HL-60 (cell line): ENCODE data around the gene TACO1.

Source experiments
- DNase-seq, 2 experiments: peaks; one replicate each; pipeline ENCODE4 v3.0.0-alpha.2; 2010 to 2020; ENCODE audit warnings: low read depth in 1 of 2, low spot score in 1 of 2
- H3K27ac ChIP-seq: fragments of 250-450 bp; sonication (Bioruptor Pico); replicated peaks from 2 replicates; pipeline ENCODE4 v1.5.1; 2020; ENCODE audit warnings: mild to moderate bottlenecking, moderate library complexity
- H3K27me3 ChIP-seq: fragments of 250-450 bp; sonication (Bioruptor Pico); 2 replicates; pipeline ENCODE4 v1.5.1; 2021; ENCODE audit warnings: mild to moderate bottlenecking, moderate library complexity; ENCODE audit not compliant: insufficient read depth, poor library complexity, severe bottlenecking
- H3K4me3 ChIP-seq: replicated peaks from 2 replicates; pipeline ENCODE4 v1.5.1; 2011; ENCODE audit warnings: mild to moderate bottlenecking, control low read depth, low read length; ENCODE audit not compliant: insufficient read depth
- GABPA ChIP-seq: IDR thresholded peaks from 2 replicates; pipeline ENCODE4 v1.6.1; 2012; ENCODE audit warnings: low read depth
- POLR2AphosphoS5 ChIP-seq: IDR thresholded peaks from 2 replicates; pipeline ENCODE4 v1.6.1; 2012; ENCODE audit warnings: low read depth
- SPI1 ChIP-seq: IDR thresholded peaks from 2 replicates; pipeline ENCODE4 v1.6.1; 2012; ENCODE audit warnings: low read depth, mild to moderate bottlenecking, borderline replicate concordance
- TF ChIP-seq, protein P1 (sequence below): IDR thresholded peaks from 2 replicates; pipeline ENCODE4 v1.6.1; 2012; ENCODE audit warnings: low read depth; ENCODE audit not compliant: insufficient replicate concordance
- TF ChIP-seq, protein P2 (sequence below): IDR thresholded peaks from one replicate; pipeline ENCODE4 v1.5.1; 2011; ENCODE audit warnings: low read length, control low read depth, inconsistent platforms; ENCODE audit not compliant: insufficient read depth

TACO1 gene

DNA sequence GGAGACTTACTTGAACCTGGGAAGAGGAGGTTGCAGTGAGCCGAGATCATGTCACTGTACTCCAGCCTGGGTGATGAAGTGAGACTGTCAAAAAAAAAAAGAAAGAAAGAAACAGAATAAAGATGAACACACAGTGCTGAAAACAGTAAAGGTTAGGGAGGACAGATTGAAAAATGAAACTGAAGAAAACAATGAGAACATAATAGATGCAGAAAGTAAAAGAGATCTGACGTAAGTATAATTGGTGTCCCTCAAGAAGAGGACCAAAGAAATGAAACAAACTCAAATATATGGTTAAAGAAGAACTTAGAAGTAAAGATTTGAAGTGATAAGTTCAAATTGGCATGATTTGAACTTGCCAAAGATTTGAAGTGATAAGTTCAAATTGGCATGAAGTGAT is 43.3 kb upstream of the TACO1 start:
- Histone ChIP-seq H3K27me3 (no peaks in the 10 kb centered on the region), H3K27ac (no peak overlapping the region), H3K4me3 (no peak overlapping the region)
- no peak for DNase-seq
- no peak for TF ChIP-seq SPI1

DNA sequence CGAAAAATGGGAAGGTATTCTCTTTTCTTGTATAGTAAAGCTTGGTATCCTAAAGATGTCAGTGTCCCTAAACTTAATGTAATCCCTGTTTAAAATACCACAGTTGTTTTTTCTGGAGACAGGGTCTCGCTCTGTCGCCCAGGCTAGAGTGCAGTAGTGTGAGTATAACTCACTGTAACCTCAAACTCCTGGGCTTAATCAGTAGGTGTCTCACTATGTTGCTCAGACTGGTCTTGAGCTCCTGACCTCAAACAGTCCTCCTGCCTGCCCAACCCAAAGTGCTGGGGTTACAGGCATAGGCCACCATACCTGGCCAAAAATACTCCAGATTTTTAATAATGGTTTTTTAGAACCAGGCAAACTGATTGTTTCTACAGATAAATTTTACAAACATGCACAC is 42.3 kb upstream of the TACO1 start:
- no peak for DNase-seq
- Histone ChIP-seq H3K4me3 (no peak overlapping the region), H3K27ac (no peak overlapping the region), H3K27me3 (no peaks in the 10 kb centered on the region)
- TF ChIP-seq, protein P1, sequence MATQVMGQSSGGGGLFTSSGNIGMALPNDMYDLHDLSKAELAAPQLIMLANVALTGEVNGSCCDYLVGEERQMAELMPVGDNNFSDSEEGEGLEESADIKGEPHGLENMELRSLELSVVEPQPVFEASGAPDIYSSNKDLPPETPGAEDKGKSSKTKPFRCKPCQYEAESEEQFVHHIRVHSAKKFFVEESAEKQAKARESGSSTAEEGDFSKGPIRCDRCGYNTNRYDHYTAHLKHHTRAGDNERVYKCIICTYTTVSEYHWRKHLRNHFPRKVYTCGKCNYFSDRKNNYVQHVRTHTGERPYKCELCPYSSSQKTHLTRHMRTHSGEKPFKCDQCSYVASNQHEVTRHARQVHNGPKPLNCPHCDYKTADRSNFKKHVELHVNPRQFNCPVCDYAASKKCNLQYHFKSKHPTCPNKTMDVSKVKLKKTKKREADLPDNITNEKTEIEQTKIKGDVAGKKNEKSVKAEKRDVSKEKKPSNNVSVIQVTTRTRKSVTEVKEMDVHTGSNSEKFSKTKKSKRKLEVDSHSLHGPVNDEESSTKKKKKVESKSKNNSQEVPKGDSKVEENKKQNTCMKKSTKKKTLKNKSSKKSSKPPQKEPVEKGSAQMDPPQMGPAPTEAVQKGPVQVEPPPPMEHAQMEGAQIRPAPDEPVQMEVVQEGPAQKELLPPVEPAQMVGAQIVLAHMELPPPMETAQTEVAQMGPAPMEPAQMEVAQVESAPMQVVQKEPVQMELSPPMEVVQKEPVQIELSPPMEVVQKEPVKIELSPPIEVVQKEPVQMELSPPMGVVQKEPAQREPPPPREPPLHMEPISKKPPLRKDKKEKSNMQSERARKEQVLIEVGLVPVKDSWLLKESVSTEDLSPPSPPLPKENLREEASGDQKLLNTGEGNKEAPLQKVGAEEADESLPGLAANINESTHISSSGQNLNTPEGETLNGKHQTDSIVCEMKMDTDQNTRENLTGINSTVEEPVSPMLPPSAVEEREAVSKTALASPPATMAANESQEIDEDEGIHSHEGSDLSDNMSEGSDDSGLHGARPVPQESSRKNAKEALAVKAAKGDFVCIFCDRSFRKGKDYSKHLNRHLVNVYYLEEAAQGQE, result no peak
- TF ChIP-seq GABPA, result no peak
- TF ChIP-seq SPI1, result no peak
- TF ChIP-seq POLR2AphosphoS5, result no peak
- TF ChIP-seq, protein P2, sequence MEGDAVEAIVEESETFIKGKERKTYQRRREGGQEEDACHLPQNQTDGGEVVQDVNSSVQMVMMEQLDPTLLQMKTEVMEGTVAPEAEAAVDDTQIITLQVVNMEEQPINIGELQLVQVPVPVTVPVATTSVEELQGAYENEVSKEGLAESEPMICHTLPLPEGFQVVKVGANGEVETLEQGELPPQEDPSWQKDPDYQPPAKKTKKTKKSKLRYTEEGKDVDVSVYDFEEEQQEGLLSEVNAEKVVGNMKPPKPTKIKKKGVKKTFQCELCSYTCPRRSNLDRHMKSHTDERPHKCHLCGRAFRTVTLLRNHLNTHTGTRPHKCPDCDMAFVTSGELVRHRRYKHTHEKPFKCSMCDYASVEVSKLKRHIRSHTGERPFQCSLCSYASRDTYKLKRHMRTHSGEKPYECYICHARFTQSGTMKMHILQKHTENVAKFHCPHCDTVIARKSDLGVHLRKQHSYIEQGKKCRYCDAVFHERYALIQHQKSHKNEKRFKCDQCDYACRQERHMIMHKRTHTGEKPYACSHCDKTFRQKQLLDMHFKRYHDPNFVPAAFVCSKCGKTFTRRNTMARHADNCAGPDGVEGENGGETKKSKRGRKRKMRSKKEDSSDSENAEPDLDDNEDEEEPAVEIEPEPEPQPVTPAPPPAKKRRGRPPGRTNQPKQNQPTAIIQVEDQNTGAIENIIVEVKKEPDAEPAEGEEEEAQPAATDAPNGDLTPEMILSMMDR, result no peak

DNA sequence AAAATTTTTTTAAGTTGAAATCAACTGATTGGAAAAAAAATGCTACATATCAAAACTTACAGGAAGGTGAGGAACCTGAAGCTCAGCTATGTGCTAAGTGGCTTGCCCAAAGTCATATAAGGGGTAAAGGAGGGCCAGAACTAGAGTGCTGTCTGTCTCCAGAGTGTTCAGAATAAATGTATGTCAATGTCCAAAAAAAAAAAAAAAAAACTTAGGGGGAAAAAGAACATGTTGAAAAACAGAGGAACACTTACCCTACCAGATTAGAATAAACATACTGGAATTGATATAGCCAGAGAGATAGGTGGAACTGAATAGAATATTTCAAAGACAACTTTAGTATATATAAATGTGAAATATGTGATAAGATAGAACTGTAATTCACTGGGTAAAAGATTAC is 38.9 kb upstream of the TACO1 start:
- TF ChIP-seq, protein P1, result no peak
- TF ChIP-seq, protein P2, result no peak
- no peak for TF ChIP-seq POLR2AphosphoS5
- no peak for TF ChIP-seq GABPA
- TF ChIP-seq SPI1, result no peak
- Histone ChIP-seq H3K27ac (no peak overlapping the region), H3K27me3 (no peaks in the 10 kb centered on the region), H3K4me3 (no peak overlapping the region)
- DNase-seq, result no peak

DNA sequence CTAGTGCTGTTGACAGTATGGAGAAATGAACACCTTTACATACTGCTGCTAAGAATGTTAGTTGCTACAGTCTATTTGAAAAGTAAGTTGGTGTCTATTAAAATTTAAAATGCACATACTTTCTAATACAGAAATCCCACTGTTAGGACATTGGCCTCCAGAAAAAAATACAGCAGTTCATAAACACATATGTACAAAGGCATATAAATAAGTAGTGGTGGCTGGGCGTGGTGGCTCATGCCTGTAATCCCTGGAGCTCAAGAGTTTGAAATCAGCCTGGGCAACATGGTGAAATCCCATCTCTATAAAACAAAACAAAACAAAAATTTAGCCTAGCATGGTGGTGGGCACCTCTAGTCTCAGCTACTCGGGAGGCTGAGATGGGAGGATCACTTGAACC is 37.4 kb upstream of the TACO1 start:
- TF ChIP-seq SPI1 (no peak), GABPA (no peak), POLR2AphosphoS5 (no peak)
- TF ChIP-seq, protein P2, result no peak
- TF ChIP-seq, protein P1, result no peak

More for the DNA sequence above, 37.4 kb upstream of the TACO1 start:
- no peak for DNase-seq
- H3K27ac ChIP-seq, result no peak overlapping the region
- H3K4me3 ChIP-seq, result no peak overlapping the region
- H3K27me3 ChIP-seq, result no peaks in the 10 kb centered on the region
